ENCODE data around the gene OCIAD1.

- TF ChIP-seq EGR1 (IDR thresholded peaks at IDR 0.05), result no peak
- TF ChIP-seq EP300 (IDR thresholded peaks at IDR 0.05; ENCODE audit: borderline replicate concordance), result no peak
- TF ChIP-seq, protein P1, sequence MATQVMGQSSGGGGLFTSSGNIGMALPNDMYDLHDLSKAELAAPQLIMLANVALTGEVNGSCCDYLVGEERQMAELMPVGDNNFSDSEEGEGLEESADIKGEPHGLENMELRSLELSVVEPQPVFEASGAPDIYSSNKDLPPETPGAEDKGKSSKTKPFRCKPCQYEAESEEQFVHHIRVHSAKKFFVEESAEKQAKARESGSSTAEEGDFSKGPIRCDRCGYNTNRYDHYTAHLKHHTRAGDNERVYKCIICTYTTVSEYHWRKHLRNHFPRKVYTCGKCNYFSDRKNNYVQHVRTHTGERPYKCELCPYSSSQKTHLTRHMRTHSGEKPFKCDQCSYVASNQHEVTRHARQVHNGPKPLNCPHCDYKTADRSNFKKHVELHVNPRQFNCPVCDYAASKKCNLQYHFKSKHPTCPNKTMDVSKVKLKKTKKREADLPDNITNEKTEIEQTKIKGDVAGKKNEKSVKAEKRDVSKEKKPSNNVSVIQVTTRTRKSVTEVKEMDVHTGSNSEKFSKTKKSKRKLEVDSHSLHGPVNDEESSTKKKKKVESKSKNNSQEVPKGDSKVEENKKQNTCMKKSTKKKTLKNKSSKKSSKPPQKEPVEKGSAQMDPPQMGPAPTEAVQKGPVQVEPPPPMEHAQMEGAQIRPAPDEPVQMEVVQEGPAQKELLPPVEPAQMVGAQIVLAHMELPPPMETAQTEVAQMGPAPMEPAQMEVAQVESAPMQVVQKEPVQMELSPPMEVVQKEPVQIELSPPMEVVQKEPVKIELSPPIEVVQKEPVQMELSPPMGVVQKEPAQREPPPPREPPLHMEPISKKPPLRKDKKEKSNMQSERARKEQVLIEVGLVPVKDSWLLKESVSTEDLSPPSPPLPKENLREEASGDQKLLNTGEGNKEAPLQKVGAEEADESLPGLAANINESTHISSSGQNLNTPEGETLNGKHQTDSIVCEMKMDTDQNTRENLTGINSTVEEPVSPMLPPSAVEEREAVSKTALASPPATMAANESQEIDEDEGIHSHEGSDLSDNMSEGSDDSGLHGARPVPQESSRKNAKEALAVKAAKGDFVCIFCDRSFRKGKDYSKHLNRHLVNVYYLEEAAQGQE (IDR thresholded peaks at IDR 0.05; ENCODE audit: low read depth), result no peak
Measured at GRCh38 chr4:48902266-48902665, 71.4 kb downstream of the OCIAD1 start.
